AG09309 (cell line): ENCODE results near the gene RAET1L.
A peak's percentile ranks its signal among the peaks of the same experiment; 100 is the strongest.
"Not testable (repeated sequence)": the region's sequence is repeated elsewhere in the genome, so short reads cannot be mapped to it uniquely, and the experiment has no call there.

Experiments used
- DNase-seq: peaks from one replicate; pipeline ENCODE4 v3.0.0-alpha.2; 2010; ENCODE audit warnings: low read depth
- H3K4me3 ChIP-seq: 2 replicates; pipeline ENCODE4 v1.5.1; 2011; ENCODE audit warnings: mild to moderate bottlenecking, low read depth, low read length, moderate library complexity; ENCODE audit not compliant: control insufficient read depth
- TF ChIP-seq, protein P1 (sequence below): IDR thresholded peaks from 2 replicates; pipeline ENCODE4 v1.5.1; 2011; ENCODE audit warnings: mild to moderate bottlenecking, low read depth, low read length, inconsistent platforms; ENCODE audit not compliant: insufficient read depth, control insufficient read depth; ENCODE audit errors: missing control alignments

Gene RAET1L

DNA sequence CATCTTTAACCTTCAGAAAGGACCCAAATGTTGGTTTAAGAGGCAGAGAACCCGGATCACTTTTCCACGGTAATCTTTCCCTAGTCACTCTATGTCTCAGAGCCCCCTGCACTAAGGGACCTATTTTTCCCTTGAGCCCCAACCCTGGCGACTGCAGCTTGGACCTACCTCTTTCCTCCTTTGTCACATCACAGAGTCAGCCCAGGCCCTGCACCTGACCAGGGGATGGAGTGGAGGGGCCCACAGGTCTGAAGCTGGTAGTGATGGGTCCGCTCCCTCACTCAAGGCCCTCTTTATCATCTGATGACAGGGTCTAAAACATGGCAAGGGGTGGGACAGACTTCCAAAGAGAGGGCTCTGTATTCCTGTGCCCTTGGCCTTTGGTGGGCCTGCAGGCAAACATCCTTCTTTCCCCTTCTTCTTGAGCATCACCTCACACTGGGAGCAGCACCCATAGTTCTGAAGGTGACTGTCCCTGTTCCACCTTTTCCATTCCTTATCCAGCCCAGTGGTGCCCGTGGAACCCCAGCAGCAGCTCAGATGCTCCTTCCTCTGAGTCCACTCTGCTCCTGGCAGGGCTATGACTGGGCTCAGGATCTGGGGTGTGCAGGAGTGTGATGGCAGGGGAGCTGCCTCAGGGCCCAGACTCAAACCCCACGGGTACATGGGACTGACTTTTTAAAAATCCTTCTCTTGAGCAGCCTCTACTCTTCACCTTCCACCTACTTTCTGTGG is 6.3 kb downstream of the RAET1L start:
- H3K4me3 ChIP-seq, result no peak overlapping the region
- DNase-seq, result no peak
- TF ChIP-seq, protein P1, sequence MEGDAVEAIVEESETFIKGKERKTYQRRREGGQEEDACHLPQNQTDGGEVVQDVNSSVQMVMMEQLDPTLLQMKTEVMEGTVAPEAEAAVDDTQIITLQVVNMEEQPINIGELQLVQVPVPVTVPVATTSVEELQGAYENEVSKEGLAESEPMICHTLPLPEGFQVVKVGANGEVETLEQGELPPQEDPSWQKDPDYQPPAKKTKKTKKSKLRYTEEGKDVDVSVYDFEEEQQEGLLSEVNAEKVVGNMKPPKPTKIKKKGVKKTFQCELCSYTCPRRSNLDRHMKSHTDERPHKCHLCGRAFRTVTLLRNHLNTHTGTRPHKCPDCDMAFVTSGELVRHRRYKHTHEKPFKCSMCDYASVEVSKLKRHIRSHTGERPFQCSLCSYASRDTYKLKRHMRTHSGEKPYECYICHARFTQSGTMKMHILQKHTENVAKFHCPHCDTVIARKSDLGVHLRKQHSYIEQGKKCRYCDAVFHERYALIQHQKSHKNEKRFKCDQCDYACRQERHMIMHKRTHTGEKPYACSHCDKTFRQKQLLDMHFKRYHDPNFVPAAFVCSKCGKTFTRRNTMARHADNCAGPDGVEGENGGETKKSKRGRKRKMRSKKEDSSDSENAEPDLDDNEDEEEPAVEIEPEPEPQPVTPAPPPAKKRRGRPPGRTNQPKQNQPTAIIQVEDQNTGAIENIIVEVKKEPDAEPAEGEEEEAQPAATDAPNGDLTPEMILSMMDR, result no peak

DNA sequence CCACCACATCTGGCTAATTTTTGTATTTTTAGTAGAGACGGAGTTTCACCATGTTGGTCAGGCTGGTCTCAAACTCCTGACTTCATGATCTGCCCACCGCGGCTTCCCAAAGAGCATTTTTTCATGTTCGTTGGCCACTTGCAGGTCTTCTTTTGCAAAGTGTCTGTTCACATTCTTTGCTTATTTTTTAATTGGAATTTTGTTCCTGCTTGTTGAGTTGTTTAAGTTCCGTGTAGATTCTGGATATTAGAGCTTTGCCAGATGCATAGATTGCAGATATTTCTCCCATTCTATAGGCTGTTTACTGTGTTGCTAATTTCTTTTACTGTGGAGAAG is 8.2 kb downstream of the RAET1L start:
- not testable (repeated sequence) for DNase-seq, H3K4me3 ChIP-seq

DNA sequence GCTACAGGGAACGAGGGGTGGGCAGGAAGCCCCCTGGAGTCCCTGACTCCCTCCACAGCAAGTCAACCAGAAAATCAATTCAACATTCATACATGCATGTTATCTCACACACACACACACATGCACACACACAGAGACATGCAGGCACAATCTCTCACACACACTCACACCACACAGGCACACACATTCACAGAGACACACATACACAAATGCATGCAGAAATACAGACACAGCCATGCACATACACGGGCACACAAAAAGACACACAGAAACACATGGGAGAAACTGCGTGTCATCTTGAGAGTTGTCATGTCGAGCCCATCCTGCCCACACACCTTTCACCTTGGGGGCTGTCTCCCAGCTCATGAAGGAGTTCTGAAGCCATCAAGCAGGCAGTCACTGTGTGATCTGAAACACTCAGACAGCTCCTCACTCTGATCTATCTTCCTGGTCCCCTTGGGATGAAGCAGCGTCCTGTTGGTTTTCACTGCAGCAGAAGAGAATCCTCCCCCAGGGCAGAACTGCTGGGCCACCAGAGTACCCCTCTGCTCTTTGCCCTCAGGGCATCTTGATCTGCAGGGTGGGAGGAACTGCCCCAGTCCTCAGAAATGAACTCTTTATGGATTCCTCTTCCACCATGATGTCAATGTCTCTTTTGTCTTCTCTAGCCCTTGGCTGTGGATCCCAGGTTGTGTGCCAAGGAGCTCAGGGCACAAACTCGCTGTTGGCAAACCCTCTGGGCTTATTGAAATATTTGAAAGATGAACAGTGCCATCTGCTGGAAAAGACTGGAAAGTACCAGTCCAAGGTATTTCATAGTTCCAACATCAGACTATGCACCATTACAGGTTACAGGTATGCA is 8.8 kb downstream of the RAET1L start:
- TF ChIP-seq, protein P1, result peak; percentile 47
- DNase-seq, result peak; percentile 29
- no peak overlapping the region for H3K4me3 ChIP-seq

DNA sequence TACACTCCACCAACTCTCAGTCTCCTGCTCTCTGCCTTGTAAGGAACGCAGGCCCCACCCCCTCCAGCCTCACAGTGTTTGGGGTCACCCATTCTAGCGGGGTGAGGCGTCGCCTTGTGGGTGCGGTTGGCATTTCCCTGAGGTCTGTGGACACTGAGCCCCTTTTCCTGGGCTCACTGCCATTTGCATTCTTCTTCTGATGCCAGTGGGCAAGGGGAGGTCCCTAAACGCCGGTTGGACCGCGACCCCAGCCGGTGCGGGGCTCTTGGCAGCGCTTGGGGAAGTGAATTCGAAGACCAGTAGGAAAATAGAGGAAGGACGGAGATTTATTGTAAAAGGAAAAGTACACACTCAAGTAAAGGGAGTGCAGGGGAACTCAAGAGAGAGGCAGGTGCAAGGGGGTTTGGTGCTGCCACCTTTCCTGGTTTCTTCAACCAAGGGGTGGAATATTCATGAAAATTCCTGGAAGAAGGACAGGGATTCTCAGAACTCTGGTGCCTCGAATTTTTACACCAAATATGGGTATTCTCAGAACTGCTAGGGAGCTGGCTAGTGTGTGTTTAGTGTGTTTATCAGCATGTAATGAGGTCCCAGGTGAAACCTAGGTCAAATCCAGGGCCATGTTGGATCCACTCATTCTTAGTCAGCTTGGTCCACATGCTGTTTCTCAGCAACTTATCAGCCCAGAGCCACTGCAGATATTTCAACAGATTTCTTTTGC is 9.9 kb downstream of the RAET1L start:
- DNase-seq, H3K4me3 ChIP-seq: not testable (repeated sequence)

DNA sequence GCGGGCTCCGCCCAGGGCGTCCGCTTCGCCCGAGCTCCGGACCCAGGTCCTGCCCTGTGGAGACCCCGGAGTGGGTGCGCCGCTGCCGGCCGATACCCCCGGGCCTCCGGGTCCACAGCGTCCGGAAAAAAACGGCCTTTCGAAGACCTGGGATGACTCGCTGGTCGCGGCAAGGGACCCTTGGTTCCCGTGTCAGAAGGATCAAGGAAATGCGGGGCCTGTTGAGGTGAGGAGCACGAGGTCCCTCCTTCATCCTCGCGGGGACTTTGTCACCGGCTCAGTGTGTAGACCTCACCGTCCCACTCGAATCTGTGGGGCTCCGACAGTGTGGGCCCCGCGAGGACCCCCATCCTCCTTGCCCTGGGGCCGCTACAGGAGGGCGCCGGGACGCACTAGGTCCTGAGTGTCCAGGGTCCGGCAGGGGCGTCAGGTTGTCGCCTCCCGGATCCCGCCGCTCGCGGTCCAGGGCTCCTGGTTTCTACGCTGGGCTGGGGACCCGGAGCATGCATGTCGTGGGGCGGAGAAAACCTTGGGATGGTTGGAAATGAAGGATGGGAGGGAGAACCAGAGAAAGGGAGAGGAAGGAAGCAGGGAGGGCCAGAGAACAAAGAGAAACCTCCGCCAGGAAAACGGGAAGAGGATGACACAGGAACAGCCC is 10.6 kb downstream of the RAET1L start:
- DNase-seq, result not testable (repeated sequence)

DNA sequence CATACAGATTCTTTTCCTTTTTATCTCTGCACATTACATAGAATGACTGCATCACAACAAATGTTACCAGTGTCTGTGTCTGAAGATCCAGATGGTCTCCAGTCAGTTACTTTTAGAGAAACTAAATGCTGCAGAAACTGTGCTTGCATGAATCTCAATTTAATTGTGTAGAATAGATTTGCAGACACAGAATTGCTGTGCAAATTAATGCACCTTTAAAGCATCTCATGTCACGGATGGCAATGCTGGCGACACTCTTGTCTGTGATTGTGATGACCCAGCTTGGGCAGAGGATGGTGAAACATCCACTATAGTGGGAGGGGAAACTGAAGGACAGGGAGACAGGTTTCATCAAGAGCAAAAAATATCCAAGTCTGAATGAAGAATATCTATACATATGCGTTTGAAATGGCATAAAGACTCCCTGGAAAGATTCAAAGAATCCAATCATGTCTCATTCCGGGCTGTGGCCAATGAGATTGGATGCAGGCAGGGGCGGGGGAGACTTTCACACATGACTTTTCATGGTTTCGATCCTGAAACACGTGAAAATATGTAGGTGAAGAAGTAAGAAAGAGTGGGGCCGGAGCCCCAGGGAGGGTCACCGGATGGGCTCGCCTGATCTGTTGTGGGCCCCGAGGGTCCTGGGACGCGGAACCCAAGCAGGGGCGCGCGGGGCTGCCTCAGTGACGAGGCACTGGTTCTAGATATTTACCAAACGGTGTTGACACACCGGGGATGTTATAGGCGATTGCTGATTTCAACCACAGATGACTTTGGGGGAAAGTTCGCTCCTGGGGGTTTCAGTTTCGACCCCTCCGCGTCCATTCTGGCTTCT is 11.3 kb downstream of the RAET1L start:
- not testable (repeated sequence) for H3K4me3 ChIP-seq, DNase-seq

More for the DNA sequence above, 10.6 kb downstream of the RAET1L start:
- not testable (repeated sequence) for H3K4me3 ChIP-seq

DNA sequence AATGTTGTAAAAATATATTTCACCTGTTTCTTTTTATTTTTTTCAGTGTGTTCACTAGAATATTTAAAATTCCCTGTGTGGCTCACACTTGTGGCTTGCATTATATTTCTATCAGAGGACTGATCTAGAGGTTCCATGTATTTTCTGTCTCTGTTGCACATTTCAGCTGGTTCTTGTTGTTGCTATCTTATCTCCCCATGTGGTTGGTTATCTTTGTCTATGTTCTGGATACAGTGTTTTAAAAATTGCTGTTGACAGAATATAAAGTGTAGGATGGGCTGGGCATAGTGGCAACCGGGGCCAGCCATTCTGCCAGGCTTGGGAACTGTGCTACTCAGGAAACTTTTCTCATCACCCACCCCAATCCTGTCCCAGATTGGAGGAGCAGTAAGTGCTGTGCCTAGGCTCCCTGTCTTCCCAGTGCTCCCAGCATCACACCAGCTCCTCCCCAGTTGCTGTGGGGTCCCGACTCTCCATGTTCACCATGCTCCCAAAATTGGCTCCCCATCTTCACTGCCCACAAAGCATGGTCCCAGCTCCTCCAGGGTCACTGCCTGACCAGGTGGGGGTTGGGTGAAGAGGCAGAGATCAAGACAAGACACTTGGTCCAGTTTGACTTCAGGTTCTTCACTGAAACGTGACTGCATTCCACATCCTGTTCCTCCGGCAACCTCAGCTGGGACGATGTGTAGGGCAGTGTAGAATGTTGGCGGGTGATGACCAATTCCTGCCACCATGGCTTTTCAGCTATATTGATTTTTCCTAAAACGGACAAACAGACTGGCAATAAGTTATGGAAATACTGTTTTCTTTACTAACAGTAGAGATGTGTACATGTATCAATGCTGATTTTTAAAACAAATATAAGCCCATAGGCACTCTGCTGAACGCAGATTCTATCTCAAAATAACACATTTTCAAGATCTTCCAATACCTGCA is 12.2 kb downstream of the RAET1L start:
- not testable (repeated sequence) for DNase-seq, H3K4me3 ChIP-seq

DNA sequence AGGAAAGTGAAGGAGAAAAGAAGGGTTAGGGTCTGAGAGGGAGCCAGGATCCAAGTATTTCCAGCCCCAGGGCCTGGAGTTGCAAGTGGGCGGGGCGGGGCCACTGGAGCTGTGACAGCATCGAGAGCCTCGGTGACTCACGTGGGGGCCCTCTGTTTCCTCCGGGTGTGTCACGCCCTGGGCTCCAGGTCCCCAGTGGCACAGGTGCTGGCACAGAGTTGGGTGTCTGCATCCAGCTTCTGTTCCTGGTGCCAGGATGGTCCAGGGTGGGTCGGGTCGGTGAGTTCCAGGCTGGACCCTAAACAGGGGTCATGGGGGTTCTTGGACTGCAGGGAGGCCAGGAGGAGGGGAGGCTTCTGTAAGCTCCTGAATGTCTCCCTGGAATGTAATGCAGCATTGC is 16.7 kb downstream of the RAET1L start:
- H3K4me3 ChIP-seq, result no peak overlapping the region
- TF ChIP-seq, protein P1, result no peak
- no peak for DNase-seq
